B cell (primary cell): ENCODE results near the gene EXOC7. TPM values are rescaled to one million over a fixed set of nuclear protein-coding genes. Genes with fewer than 3 reads are reported as not detected.

ENCODE experiments used
- ATAC-seq: fragments of 200-7000 bp; cut with Tn5 transposase; one replicate; pipeline ENCODE4 v1.10.0; 2021; ENCODE audit warnings: low read depth, mild to moderate bottlenecking, moderate number of reproducible peaks, moderate library complexity
- CTCF ChIA-PET: fragments of 350-600 bp; sonication (Branson Sonifier 250); formaldehyde crosslinking; loops from one replicate; lab custom pipeline; 2021; ENCODE audit warnings: antibody characterized with exemption, inconsistent platforms; lab: Charles Lee
- POLR2A ChIA-PET: fragments of 350-600 bp; sonication (Branson Sonifier 250); formaldehyde crosslinking; loops from one replicate; lab custom pipeline; 2021; ENCODE audit warnings: antibody characterized with exemption; lab: Charles Lee
- DNase-seq: peaks from one replicate; pipeline ENCODE4 v3.0.0; 2013
- H2AFZ ChIP-seq: 2 replicates; pipeline ENCODE4 v1.6.1; 2012; ENCODE audit warnings: mild to moderate bottlenecking, low read depth, low read length; ENCODE audit not compliant: insufficient read depth, poor library complexity, severe bottlenecking
- H3K27ac ChIP-seq, 2 donors: 1 replicate in 1 of 2; 2 replicates in 1 of 2; pipeline ENCODE4 v1.5.1; 2012 to 2013; ENCODE audit warnings: low read length in 2 of 2, mild to moderate bottlenecking in 2 of 2, moderate library complexity in 1 of 2
- H3K27me3 ChIP-seq, 4 experiments: fragments of 200-600 bp in 1 of 4; sonication (generic) in 1 of 4; replicated peaks in 1 of 4; 1 replicate in 2 of 4; 2 replicates in 2 of 4; pipeline versions ENCODE4 v1.6.1 to v1.7.0; 2013 to 2016; ENCODE audit warnings: low read length in 3 of 4, mild to moderate bottlenecking in 2 of 4, mixed read lengths in 1 of 4, moderate library complexity in 1 of 4; ENCODE audit not compliant: insufficient read depth in 4 of 4, control insufficient read depth in 3 of 4; ENCODE audit errors: control extremely low read depth in 1 of 4
- H3K36me3 ChIP-seq, 2 experiments: replicated peaks in 1 of 2; 1 replicate in 1 of 2; 2 replicates in 1 of 2; pipeline versions ENCODE4 v1.6.1 to v1.7.1; 2013; ENCODE audit warnings: low read length in 1 of 2; ENCODE audit not compliant: insufficient read depth in 2 of 2, control insufficient read depth in 1 of 2; ENCODE audit errors: control extremely low read depth in 1 of 2, extremely low read depth in 1 of 2
- H3K4me1 ChIP-seq, 2 donors: fragments of 200-600 bp in 1 of 2; sonication (generic) in 1 of 2; 1 replicate in 1 of 2; 2 replicates in 1 of 2; pipeline versions ENCODE4 v1.5.1 to v1.6.1; 2013 to 2017; ENCODE audit warnings: low read length in 2 of 2; ENCODE audit not compliant: control insufficient read depth in 2 of 2, insufficient read depth in 2 of 2
- H3K4me2 ChIP-seq: replicated peaks from 2 replicates; pipeline ENCODE3; 2012; ENCODE audit warnings: mild to moderate bottlenecking, low read depth, low read length; ENCODE audit not compliant: poor library complexity, severe bottlenecking
- H3K4me3 ChIP-seq, 5 experiments: fragments of 200-600 bp in 1 of 5; sonication (generic) in 1 of 5; 1 replicate in 3 of 5; 2 replicates in 2 of 5; pipeline versions ENCODE4 v1.5.1 to v1.7.0; 2011 to 2016; ENCODE audit warnings: low read length in 4 of 5, mild to moderate bottlenecking in 4 of 5, low read depth in 2 of 5, control low read depth in 1 of 5, moderate library complexity in 1 of 5; ENCODE audit not compliant: insufficient read depth in 1 of 5; ENCODE audit errors: control extremely low read depth in 1 of 5, extremely low read depth in 1 of 5
- H3K79me2 ChIP-seq: fragments of 200-600 bp; sonication (generic); one replicate; pipeline ENCODE4 v1.6.0; 2016; ENCODE audit warnings: low read length; ENCODE audit not compliant: control insufficient read depth, insufficient read depth
- H3K9ac ChIP-seq: fragments of 200-600 bp; sonication (generic); 2 replicates; pipeline ENCODE4 v1.6.1; 2017; ENCODE audit warnings: mild to moderate bottlenecking, low read length, moderate library complexity
- H3K9me3 ChIP-seq, 3 donors: one replicate each; pipeline versions ENCODE4 v1.6.1 to v1.7.1; 2013; ENCODE audit warnings: low read length in 2 of 3; ENCODE audit not compliant: control insufficient read depth in 2 of 3, insufficient read depth in 1 of 3; ENCODE audit errors: control extremely low read depth in 1 of 3
- H4K20me1 ChIP-seq: 2 replicates; pipeline ENCODE4 v1.6.0; 2012; ENCODE audit warnings: mild to moderate bottlenecking, low read length; ENCODE audit not compliant: insufficient read depth, control insufficient read depth, poor library complexity, severe bottlenecking
- H3K27ac Mint-ChIP-seq: one replicate; pipeline ENCODE4 v1.8.0; 2021; ENCODE audit warnings: mixed read lengths
- H3K27me3 Mint-ChIP-seq: one replicate; pipeline ENCODE4 v1.8.0; 2021; ENCODE audit warnings: mixed read lengths
- H3K4me1 Mint-ChIP-seq: one replicate; pipeline ENCODE4 v1.8.0; 2021; ENCODE audit warnings: mixed read lengths
- H3K4me3 Mint-ChIP-seq: one replicate; pipeline ENCODE4 v1.8.0; 2021; ENCODE audit warnings: mixed read lengths
- H3K9me3 Mint-ChIP-seq: one replicate; pipeline ENCODE4 v1.8.0; 2022; ENCODE audit warnings: mixed read lengths; ENCODE audit not compliant: insufficient read depth
- EZH2 ChIP-seq: IDR thresholded peaks from 2 replicates; pipeline ENCODE4 v1.6.1; 2012; ENCODE audit warnings: borderline replicate concordance, low read depth, mild to moderate bottlenecking, moderate library complexity, low read length; ENCODE audit not compliant: insufficient read depth, poor library complexity, severe bottlenecking
- WGBS: methylation state at CpG from one replicate; pipeline ENCODE4 v1.1.5; 2013; ENCODE audit warnings: missing lambda C conversion rate; ENCODE audit not compliant: insufficient coverage; 5-methylcytosine and 5-hydroxymethylcytosine counted together
- intact Hi-C: fragments of 100-400 bp; cut with micrococcal nuclease; formaldehyde crosslinking; loops from one replicate; pipeline ENCODE4 v1.10.0; 2022
- polyA plus RNA-seq: library from polyadenylated mRNA; depleted of rRNA; stranded (reverse); fragments of >200 nt; gene quantifications from 2 replicates; pipeline ENCODE4 v1.2.3, GENCODE V29; 2012
- total RNA-seq, 2 donors: library from RNA; stranded (reverse); fragments of 120-200 nt in 1 of 2; gene quantifications; 1 replicate in 1 of 2; 2 replicates in 1 of 2; pipeline versions ENCODE4 v1.2.3 to v1.2.4, GENCODE V29; 2013 to 2022
- TF ChIP-seq, protein P1 (sequence below): fragments of 200-600 bp; IDR thresholded peaks from one replicate; pipeline ENCODE4 v1.8.0; 2022; ENCODE audit warnings: antibody characterized with exemption, mild to moderate bottlenecking

The EXOC7 gene
- total and polyA plus RNA-seq, 2 donors (not counting 1 experiment from before 2014, with no cell fraction given) = 105 to 194 TPM

DNA sequence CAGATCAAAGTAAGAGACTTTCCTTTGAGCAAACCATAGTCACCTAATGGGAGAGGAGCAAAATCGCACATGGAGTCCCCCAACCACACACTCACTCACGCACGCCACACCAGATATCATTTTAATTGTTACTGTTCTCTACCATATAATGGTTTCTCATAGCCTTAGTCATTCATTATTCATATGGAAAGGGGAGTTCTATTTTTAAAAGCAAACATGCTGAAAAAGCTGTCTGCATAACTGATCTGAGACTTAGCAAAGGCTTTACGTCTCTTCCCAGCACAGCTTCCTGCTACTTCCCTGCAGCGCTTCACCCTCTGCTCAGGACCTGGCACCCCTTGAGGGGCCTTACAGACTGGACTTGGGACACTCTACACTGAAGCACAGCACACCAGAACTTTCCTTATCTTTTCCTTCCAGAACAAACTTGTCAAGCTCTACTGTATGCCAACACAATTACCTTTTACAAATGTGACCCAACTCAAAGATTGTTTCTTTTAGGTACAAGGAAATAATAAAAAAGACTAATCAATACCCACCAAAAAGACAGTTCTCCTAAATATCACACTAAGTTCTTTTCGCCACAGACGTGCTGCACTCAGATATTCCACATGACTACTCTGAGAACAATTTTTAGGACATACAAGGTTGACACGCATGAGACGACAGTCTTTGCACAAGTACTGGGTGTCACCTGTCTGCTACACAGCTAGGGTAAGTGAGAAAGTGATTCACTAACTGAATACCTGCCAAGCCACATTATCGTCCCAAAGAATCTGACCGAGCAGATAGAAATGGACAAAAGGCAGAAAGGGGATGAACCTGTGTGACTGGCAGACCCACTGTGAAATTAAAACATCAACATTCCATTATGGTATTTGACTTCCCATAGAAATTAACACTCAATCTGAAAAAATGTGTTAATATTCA lies 52.8 kb downstream of the EXOC7 start:
- Histone ChIP-seq H3K4me3 (no peak overlapping the region), H3K27ac (no peak overlapping the region), H3K4me1 (no peaks in the 10 kb centered on the region), H3K27me3 (no peaks in the 10 kb centered on the region), H3K79me2 (peaks cover 7% of the 10 kb centered on the region), H3K36me3 (peaks cover 20 to 77% of the 10 kb centered on the region in 2 experiments), H3K4me2 (no peak overlapping the region), H3K9me3 (no peaks in the 10 kb centered on the region), H3K9ac (no peak overlapping the region), H4K20me1 (peaks cover 14% of the 10 kb centered on the region), H2AFZ (no peak overlapping the region)
- intact Hi-C loops = no loop called here
- 100% methylated on average over 4 of the region's 11 CpGs for WGBS
- POLR2A ChIA-PET = no interaction called here
- DNase-seq (no peak), ATAC-seq (no peak)
- no peak overlapping the region for H3K4me3 Mint-ChIP-seq
- H3K4me1 Mint-ChIP-seq = peaks cover 6% of the 10 kb centered on the region
- no peaks in the 10 kb centered on the region for H3K9me3 Mint-ChIP-seq
- no peak for TF ChIP-seq EZH2
- TF ChIP-seq, protein P1, sequence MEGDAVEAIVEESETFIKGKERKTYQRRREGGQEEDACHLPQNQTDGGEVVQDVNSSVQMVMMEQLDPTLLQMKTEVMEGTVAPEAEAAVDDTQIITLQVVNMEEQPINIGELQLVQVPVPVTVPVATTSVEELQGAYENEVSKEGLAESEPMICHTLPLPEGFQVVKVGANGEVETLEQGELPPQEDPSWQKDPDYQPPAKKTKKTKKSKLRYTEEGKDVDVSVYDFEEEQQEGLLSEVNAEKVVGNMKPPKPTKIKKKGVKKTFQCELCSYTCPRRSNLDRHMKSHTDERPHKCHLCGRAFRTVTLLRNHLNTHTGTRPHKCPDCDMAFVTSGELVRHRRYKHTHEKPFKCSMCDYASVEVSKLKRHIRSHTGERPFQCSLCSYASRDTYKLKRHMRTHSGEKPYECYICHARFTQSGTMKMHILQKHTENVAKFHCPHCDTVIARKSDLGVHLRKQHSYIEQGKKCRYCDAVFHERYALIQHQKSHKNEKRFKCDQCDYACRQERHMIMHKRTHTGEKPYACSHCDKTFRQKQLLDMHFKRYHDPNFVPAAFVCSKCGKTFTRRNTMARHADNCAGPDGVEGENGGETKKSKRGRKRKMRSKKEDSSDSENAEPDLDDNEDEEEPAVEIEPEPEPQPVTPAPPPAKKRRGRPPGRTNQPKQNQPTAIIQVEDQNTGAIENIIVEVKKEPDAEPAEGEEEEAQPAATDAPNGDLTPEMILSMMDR = no peak
- no peaks in the 10 kb centered on the region for H3K27me3 Mint-ChIP-seq
- H3K27ac Mint-ChIP-seq = no peak overlapping the region
- CTCF ChIA-PET = interaction anchor here (0.5 kb wide), 1 partner anchor 47 kb away, joined by 3 read pairs; no protein-coding TSS in a partner anchor
